Loucy (cell line): ENCODE results near the gene TIMP2.

Experiments used
- H2AFZ ChIP-seq: fragments of 200-600 bp; sonication (generic); 2 replicates; pipeline ENCODE4 v1.6.0; 2016; ENCODE audit warnings: antibody characterized with exemption, mild to moderate bottlenecking, low read length, moderate library complexity
- H3F3A ChIP-seq: fragments of 200-600 bp; 2 replicates; pipeline ENCODE4 v1.6.0; 2016; ENCODE audit warnings: antibody characterized with exemption, low read depth, mild to moderate bottlenecking
- H3K27me3 ChIP-seq: fragments of 200-600 bp; sonication (generic); 2 replicates; pipeline ENCODE4 v1.6.1; 2014; ENCODE audit warnings: low read length, mild to moderate bottlenecking; ENCODE audit not compliant: insufficient read depth, poor library complexity, severe bottlenecking
- H3K36me3 ChIP-seq: fragments of 200-600 bp; sonication (generic); 2 replicates; pipeline ENCODE4 v1.6.1; 2016; ENCODE audit warnings: low read length; ENCODE audit not compliant: insufficient read depth
- H3K4me1 ChIP-seq: fragments of 200-600 bp; sonication (generic); 2 replicates; pipeline ENCODE4 v1.5.1; 2014; ENCODE audit warnings: low read length, mild to moderate bottlenecking; ENCODE audit not compliant: insufficient read depth, poor library complexity, severe bottlenecking
- H3K4me2 ChIP-seq: fragments of 200-600 bp; sonication (generic); 2 replicates; pipeline ENCODE4 v1.6.0; 2014; ENCODE audit warnings: antibody characterized with exemption, low read length, low read depth, mild to moderate bottlenecking; ENCODE audit not compliant: poor library complexity, severe bottlenecking
- H3K4me3 ChIP-seq: fragments of 200-600 bp; sonication (generic); 2 replicates; pipeline ENCODE4 v1.5.1; 2014; ENCODE audit warnings: low read length, mild to moderate bottlenecking, mixed read lengths; ENCODE audit not compliant: poor library complexity, severe bottlenecking
- H3K79me2 ChIP-seq: fragments of 200-600 bp; sonication (generic); 2 replicates; pipeline ENCODE4 v1.6.1; 2014; ENCODE audit warnings: low read length; ENCODE audit not compliant: insufficient read depth
- H3K9ac ChIP-seq: fragments of 200-600 bp; sonication (generic); 2 replicates; pipeline ENCODE4 v1.6.0; 2014; ENCODE audit warnings: mild to moderate bottlenecking, low read depth, low read length, moderate library complexity; ENCODE audit not compliant: poor library complexity, severe bottlenecking
- H3K9me2 ChIP-seq: fragments of 200-600 bp; sonication (generic); replicated peaks from 2 replicates; pipeline ENCODE4 v1.6.1; 2016; ENCODE audit warnings: low read depth, low read length, mixed read lengths
- H3K9me3 ChIP-seq: fragments of 200-600 bp; sonication (generic); 2 replicates; pipeline ENCODE4 v1.6.1; 2014; ENCODE audit warnings: mild to moderate bottlenecking, antibody characterized with exemption, low read length, low read depth; ENCODE audit not compliant: insufficient read depth
- H4K20me1 ChIP-seq: fragments of 200-600 bp; sonication (generic); 2 replicates; pipeline ENCODE4 v1.6.0; 2014; ENCODE audit warnings: antibody characterized with exemption, low read length, mild to moderate bottlenecking; ENCODE audit not compliant: insufficient read depth, poor library complexity, severe bottlenecking
- CTCF ChIP-seq: fragments of 200-600 bp; sonication (generic); conservative IDR thresholded peaks from 2 replicates; pipeline ENCODE4 v1.5.1; 2014; ENCODE audit warnings: mild to moderate bottlenecking, antibody characterized with exemption, low read length
- EZH2phosphoT487 ChIP-seq: fragments of 200-600 bp; IDR thresholded peaks from 2 replicates; pipeline ENCODE4 v1.6.1; 2018; ENCODE audit warnings: antibody characterized with exemption, mild to moderate bottlenecking, moderate library complexity, borderline replicate concordance

Gene TIMP2

GRCh38 chr17:78918979-78919378 lies 6.2 kb downstream of the TIMP2 start:
- TF ChIP-seq CTCF (no peak), EZH2phosphoT487 (no peak)
- H3K9ac ChIP-seq: no peak overlapping the region
- H3K79me2 ChIP-seq: peaks cover 40% of the 10 kb centered on the region; the same call in 1 of the 2 replicates
- H3K9me2 ChIP-seq: no peaks in the 10 kb centered on the region
- H3F3A ChIP-seq: no peaks in the 10 kb centered on the region
- no peak overlapping the region for H3K4me2 ChIP-seq
- peaks cover 19% of the 10 kb centered on the region for H3K4me1 ChIP-seq
- H3K9me3 ChIP-seq: no peaks in the 10 kb centered on the region
- no peaks in the 10 kb centered on the region for H3K27me3 ChIP-seq
- H2AFZ ChIP-seq: no peak overlapping the region
- H3K36me3 ChIP-seq: no peaks in the 10 kb centered on the region
- H4K20me1 ChIP-seq: no peaks in the 10 kb centered on the region
- H3K4me3 ChIP-seq: no peak overlapping the region

- Histone ChIP-seq H3F3A (no peaks in the 10 kb centered on the region), H3K27me3 (no peaks in the 10 kb centered on the region), H4K20me1 (no peaks in the 10 kb centered on the region), H3K4me1 (peaks cover 9% of the 10 kb centered on the region), H3K79me2 (peaks cover 29% of the 10 kb centered on the region; the same call in 1 of the 2 replicates), H3K4me2 (no peak overlapping the region), H3K9me2 (no peaks in the 10 kb centered on the region), H3K36me3 (no peaks in the 10 kb centered on the region), H3K9ac (no peak overlapping the region), H3K9me3 (no peaks in the 10 kb centered on the region), H3K4me3 (no peak overlapping the region), H2AFZ (no peak overlapping the region)
- no peak for TF ChIP-seq EZH2phosphoT487
- TF ChIP-seq CTCF: no peak
Measured at GRCh38 chr17:78917451-78918275, 7.5 kb downstream of the TIMP2 start.

- no peak overlapping the region for H3K4me2 ChIP-seq
- H3K36me3 ChIP-seq: no peaks in the 10 kb centered on the region
- H4K20me1 ChIP-seq: no peaks in the 10 kb centered on the region
- no peaks in the 10 kb centered on the region for H3F3A ChIP-seq
- peaks cover 20% of the 10 kb centered on the region; the same call in 1 of the 2 replicates for H3K79me2 ChIP-seq
- TF ChIP-seq EZH2phosphoT487 (no peak), CTCF (no peak)
- H3K9me2 ChIP-seq: no peaks in the 10 kb centered on the region
- no peaks in the 10 kb centered on the region for H3K9me3 ChIP-seq
- no peak overlapping the region for H2AFZ ChIP-seq
- H3K9ac ChIP-seq: no peak overlapping the region
- no peak overlapping the region for H3K4me3 ChIP-seq
- no peaks in the 10 kb centered on the region for H3K27me3 ChIP-seq
- H3K4me1 ChIP-seq: no peaks in the 10 kb centered on the region
Measured at GRCh38 chr17:78915872-78916632, 9.1 kb downstream of the TIMP2 start.
